Skeletal muscle satellite cell (primary cell): ENCODE measurements around the gene SPAG4. TPM values are rescaled to one million over a fixed set of nuclear protein-coding genes. Genes with fewer than 3 reads are reported as not detected.

Experiments used
- H3K27me3 ChIP-seq: 2 replicates; pipeline ENCODE4 v1.7.0; 2013; ENCODE audit warnings: low read length; ENCODE audit not compliant: control insufficient read depth, insufficient read depth
- H3K36me3 ChIP-seq: 2 replicates; pipeline ENCODE4 v1.7.0; 2013; ENCODE audit warnings: mild to moderate bottlenecking, control low read depth, low read length; ENCODE audit not compliant: insufficient read depth
- H3K4me1 ChIP-seq: 2 replicates; pipeline ENCODE4 v1.7.0; 2013; ENCODE audit warnings: low read length; ENCODE audit not compliant: control insufficient read depth, insufficient read depth
- H3K4me2 ChIP-seq: 2 replicates; pipeline ENCODE4 v1.7.0; 2013; ENCODE audit warnings: mild to moderate bottlenecking, low read length
- H3K4me3 ChIP-seq: 2 replicates; pipeline ENCODE4 v1.7.0; 2013; ENCODE audit warnings: low read length
- H3K9ac ChIP-seq: 2 replicates; pipeline ENCODE4 v1.7.0; 2013; ENCODE audit warnings: mild to moderate bottlenecking, low read depth, low read length, moderate library complexity
- H3K9me3 ChIP-seq: replicated peaks from 2 replicates; pipeline ENCODE4 v1.7.0; 2013; ENCODE audit warnings: mild to moderate bottlenecking, control low read depth, low read length
- small RNA-seq: library from RNA; depleted of rRNA; stranded (forward); fragments of <200 nt; gene quantifications from one replicate; pipeline ENCODE3, GENCODE V24; 2012

SPAG4 gene

DNA sequence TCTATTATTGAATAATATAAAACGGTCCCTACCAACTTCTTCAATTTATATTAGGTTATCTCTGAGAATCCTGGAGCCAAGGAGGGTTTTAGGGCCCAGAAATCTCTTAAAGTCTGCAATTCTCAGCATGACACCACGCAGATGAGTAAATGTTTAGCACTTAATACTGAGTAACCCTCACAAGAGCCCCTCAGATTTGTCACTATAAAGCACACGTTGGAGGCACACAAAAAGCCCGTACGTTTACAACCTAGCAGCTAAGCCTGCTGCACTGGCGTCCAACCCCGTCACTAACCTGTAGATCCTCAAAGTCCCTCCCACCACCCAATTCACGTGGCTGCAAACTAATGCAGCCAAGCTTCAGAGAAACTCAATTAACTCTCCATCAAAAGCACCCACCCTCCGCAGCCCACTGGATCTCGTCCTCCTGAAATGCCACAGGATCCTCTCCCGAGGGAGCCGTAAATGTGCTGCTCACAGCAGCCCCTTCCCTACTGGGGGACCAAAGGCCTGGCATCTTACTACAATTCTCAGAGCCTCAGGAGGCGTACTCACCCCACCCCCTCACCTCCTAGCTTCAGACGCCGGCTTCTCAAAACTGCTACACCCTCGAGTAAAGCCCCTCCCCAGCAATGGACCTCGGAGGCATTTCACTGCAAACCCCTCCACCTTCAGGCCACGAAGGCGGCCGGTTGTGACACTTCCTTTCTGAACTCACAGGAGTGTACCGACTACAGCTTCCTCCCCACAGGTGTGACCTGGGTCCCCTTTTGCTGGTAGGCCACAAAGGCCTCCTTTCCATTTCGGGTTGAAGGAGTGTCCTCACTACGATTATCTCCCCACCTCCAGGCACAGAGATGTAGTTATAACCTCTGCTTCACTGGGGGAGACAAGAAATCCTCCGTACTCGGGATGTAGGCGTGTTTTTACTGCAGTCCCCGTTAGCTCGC is 48.2 kb downstream of the SPAG4 start:
- H3K4me2 ChIP-seq: peak overlapping the region; percentile 99
- peaks cover 31% of the 10 kb centered on the region for H3K4me1 ChIP-seq
- peak overlapping the region; percentile 89 for H3K4me3 ChIP-seq
- H3K9ac ChIP-seq: peak overlapping the region; percentile 93
- no peaks in the 10 kb centered on the region for H3K27me3 ChIP-seq
- H3K9me3 ChIP-seq: no peaks in the 10 kb centered on the region
- H3K36me3 ChIP-seq: peaks cover 2% of the 10 kb centered on the region

DNA sequence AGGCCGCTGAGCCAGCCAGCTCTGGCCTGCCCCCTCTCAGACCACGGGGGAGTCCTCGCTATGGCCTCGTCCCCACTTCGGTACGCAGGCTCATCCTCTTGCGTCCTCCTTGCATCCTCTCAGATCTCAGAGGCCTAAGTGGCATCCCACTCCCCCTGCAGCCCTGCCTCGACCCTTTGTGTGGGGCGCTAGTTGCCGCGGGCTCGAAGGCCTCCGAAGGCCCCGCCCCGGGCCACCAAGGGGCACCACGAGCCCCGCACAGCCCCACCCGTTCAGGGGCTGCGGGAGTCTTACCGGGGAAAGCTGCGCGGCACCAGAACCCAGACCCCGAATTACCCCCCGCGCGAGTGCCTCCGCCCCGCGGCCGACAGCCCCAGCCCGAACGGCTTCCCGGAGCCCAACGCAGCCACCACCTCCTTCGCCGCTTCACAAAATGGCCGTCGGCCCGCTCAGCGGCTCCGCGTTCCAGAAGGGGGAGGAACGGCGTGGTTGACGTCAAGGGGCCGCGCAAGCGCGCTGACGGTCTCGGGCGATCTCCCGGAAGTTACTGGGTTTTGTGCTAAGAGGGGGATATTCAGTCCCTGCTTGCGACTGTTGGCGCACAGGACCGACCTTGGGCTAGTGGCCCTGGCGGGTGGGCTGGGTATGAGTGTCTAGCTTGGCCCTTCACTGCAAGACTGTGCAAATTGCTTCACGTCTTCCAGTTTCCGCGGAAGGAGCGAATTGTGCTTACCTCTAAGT is 49.0 kb downstream of the SPAG4 start, which contains the start of the genes CPNE1 and RBM12:
Gene CPNE1, minus strand, starts transcription at position 435 of the 741 bp plus-strand sequence. CDS start 31,977 bp downstream, outside the sequence.
Gene RBM12, minus strand, starts transcription at position 435 of the 741 bp plus-strand sequence. CDS start 9,578 bp downstream, outside the sequence.
- Histone ChIP-seq H3K4me2 (peak within 1 kb of the TSS; percentile 99), H3K27me3 (no peaks in the 10 kb centered on the region), H3K9me3 (no peaks in the 10 kb centered on the region), H3K4me1 (peaks cover 31% of the 10 kb centered on the region), H3K4me3 (peak within 1 kb of the TSS; percentile 89), H3K36me3 (peaks cover 10% of the 10 kb centered on the region), H3K9ac (peak within 1 kb of the TSS; percentile 93)

DNA sequence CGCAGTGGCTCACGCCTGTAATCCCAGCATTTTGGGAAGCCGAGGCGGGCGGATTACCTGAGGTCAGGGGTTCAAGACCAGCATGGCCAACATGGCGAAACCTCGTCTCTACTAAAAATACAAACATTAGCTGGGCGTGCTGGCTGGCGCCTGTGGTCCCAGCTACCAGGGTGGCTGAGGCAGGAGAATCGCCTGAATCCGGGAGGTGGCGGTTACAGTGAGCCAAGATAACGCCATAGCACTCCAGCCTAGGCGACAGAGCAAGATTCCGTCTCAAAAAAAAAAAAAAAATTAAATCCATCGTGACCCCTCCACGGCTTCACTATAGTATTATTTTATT is 50.3 kb downstream of the SPAG4 start:
- peaks cover 20% of the 10 kb centered on the region for H3K36me3 ChIP-seq
- no peak overlapping the region for H3K9ac ChIP-seq
- no peaks in the 10 kb centered on the region for H3K27me3 ChIP-seq
- no peak overlapping the region for H3K4me3 ChIP-seq
- H3K4me1 ChIP-seq: peaks cover 22% of the 10 kb centered on the region
- H3K9me3 ChIP-seq: no peaks in the 10 kb centered on the region
- no peak overlapping the region for H3K4me2 ChIP-seq

DNA sequence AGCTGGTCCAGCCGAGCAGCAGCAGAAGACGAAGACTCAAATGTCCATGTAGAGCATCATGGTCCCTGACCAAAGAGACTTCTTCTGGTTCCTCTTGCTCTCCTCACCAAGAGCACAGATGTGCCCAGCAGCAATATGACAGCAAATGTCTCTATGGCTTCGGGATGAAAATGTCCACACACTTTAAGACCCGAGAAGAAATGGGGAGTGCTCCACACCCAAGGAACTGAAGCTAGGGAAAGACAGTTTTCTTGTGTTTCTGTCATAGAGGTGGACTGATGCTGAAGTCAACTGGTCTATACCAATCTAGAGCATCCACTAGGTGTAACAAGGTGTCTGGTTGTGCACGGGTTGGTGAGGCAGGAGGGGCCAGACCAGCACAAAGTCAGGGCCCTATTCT is 53.6 kb downstream of the SPAG4 start:
- no peak overlapping the region for H3K4me3 ChIP-seq
- no peaks in the 10 kb centered on the region for H3K27me3 ChIP-seq
- H3K36me3 ChIP-seq: peaks cover 39% of the 10 kb centered on the region
- no peak overlapping the region for H3K4me2 ChIP-seq
- H3K9ac ChIP-seq: no peak overlapping the region
- no peaks in the 10 kb centered on the region for H3K9me3 ChIP-seq
- H3K4me1 ChIP-seq: no peaks in the 10 kb centered on the region

DNA sequence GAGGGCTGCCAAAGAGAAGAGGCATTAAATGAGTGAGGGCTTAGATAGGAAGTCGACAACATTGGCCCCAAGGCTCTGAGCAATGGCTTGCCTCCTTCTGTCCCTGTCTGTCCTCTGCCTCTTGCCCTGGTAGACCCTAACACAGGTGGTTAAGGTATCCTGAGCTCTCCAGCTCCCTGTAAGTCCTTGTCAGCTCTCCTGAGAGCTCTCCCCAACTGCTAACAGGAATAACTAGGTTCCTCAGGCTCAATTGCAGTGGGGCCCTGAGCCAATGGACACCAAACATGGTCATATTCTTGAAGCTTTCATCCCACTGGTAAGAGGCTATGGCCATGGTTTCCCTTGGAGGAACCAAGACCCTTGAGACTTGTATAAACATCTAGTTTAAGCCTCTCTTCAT is 54.1 kb downstream of the SPAG4 start:
- H3K9me3 ChIP-seq: no peaks in the 10 kb centered on the region
- no peaks in the 10 kb centered on the region for H3K4me1 ChIP-seq
- H3K4me2 ChIP-seq: no peak overlapping the region
- no peak overlapping the region for H3K9ac ChIP-seq
- H3K4me3 ChIP-seq: no peak overlapping the region
- peaks cover 44% of the 10 kb centered on the region for H3K36me3 ChIP-seq
- no peaks in the 10 kb centered on the region for H3K27me3 ChIP-seq

Small RNA genes within 50 kb of the gene (small RNA-seq; reads per million reads assigned to genes)
- gene RNU6-759P (not detected), gene RPL37P1 (not detected)
